Central memory CD8-positive, alpha-beta T cell (primary cell): ENCODE data around the gene TNFRSF25.
"Not testable (repeated sequence)": the region's sequence is repeated elsewhere in the genome, so short reads cannot be mapped to it uniquely, and the experiment has no call there.

Experiments used
- ATAC-seq: fragments of 150-1000 bp; cut with Tn5 transposase; replicated peaks from 2 replicates; pipeline ENCODE4 v1.10.0; 2022; ENCODE audit warnings: mild to moderate bottlenecking, moderate FRiP score, moderate number of reproducible peaks; ENCODE audit not compliant: poor library complexity, severe bottlenecking; ENCODE audit errors: extremely low read depth
- DNase-seq, 2 donors: peaks; one replicate each; pipeline ENCODE4 v3.0.0; 2021; ENCODE audit warnings: low spot score in 2 of 2
- H3K27ac Mint-ChIP-seq: one replicate; pipeline ENCODE4 v1.8.0; 2022; ENCODE audit warnings: low read depth, mild to moderate bottlenecking, moderate library complexity, mixed read lengths
- H3K27me3 Mint-ChIP-seq: one replicate; pipeline ENCODE4 v1.8.0; 2022; ENCODE audit warnings: mixed read lengths
- H3K36me3 Mint-ChIP-seq: one replicate; pipeline ENCODE4 v1.8.0; 2022; ENCODE audit warnings: mild to moderate bottlenecking, moderate library complexity, mixed read lengths; ENCODE audit not compliant: insufficient read depth
- H3K4me1 Mint-ChIP-seq: one replicate; pipeline ENCODE4 v1.8.0; 2022; ENCODE audit warnings: mixed read lengths
- H3K4me3 Mint-ChIP-seq: one replicate; pipeline ENCODE4 v1.8.0; 2022; ENCODE audit warnings: mild to moderate bottlenecking, moderate library complexity, mixed read lengths
- H3K9me3 Mint-ChIP-seq: one replicate; pipeline ENCODE4 v1.8.0; 2022; ENCODE audit warnings: mixed read lengths

The TNFRSF25 gene

GRCh38 chr1:6497867-6498575, 32.0 kb upstream of the TNFRSF25 start:
- no peaks in the 10 kb centered on the region for H3K9me3 Mint-ChIP-seq
- no peak overlapping the region for H3K27ac Mint-ChIP-seq
- peaks cover 11% of the 10 kb centered on the region for H3K4me1 Mint-ChIP-seq
- peak overlapping the region; percentile 73 for H3K4me3 Mint-ChIP-seq
- H3K36me3 Mint-ChIP-seq, result no peaks in the 10 kb centered on the region
- ATAC-seq, result no peak
- DNase-seq, result no peak
- H3K27me3 Mint-ChIP-seq, result peaks cover 26% of the 10 kb centered on the region

- ATAC-seq (peak; percentile 30), DNase-seq (no peak)
These were observed 31.4 kb upstream of the TNFRSF25 start for GRCh38 chr1:6497215-6497866.

GRCh38 chr1:6496890-6497214, 30.9 kb upstream of the TNFRSF25 start:
- DNase-seq (no peak), ATAC-seq (no peak)
- H3K27ac Mint-ChIP-seq, result no peak overlapping the region
- H3K27me3 Mint-ChIP-seq, result peaks cover 30% of the 10 kb centered on the region
- peak overlapping the region; percentile 59 for H3K4me3 Mint-ChIP-seq
- no peaks in the 10 kb centered on the region for H3K36me3 Mint-ChIP-seq
- H3K4me1 Mint-ChIP-seq, result peaks cover 12% of the 10 kb centered on the region
- no peaks in the 10 kb centered on the region for H3K9me3 Mint-ChIP-seq

More at GRCh38 chr1:6497215-6497866, 31.4 kb upstream of the TNFRSF25 start:
- peak overlapping the region; percentile 73 for H3K4me3 Mint-ChIP-seq
- H3K4me1 Mint-ChIP-seq, result peaks cover 11% of the 10 kb centered on the region
- no peaks in the 10 kb centered on the region for H3K36me3 Mint-ChIP-seq
- no peak overlapping the region for H3K27ac Mint-ChIP-seq
- H3K9me3 Mint-ChIP-seq, result no peaks in the 10 kb centered on the region
- H3K27me3 Mint-ChIP-seq, result peaks cover 26% of the 10 kb centered on the region

GRCh38 chr1:6496365-6496721, 30.4 kb upstream of the TNFRSF25 start:
- no peak overlapping the region for H3K27ac Mint-ChIP-seq
- ATAC-seq (no peak), DNase-seq (no peak)
- no peaks in the 10 kb centered on the region for H3K36me3 Mint-ChIP-seq
- H3K4me3 Mint-ChIP-seq, result peak overlapping the region; percentile 59
- H3K4me1 Mint-ChIP-seq, result peaks cover 17% of the 10 kb centered on the region
- H3K9me3 Mint-ChIP-seq, result no peaks in the 10 kb centered on the region
- peaks cover 30% of the 10 kb centered on the region for H3K27me3 Mint-ChIP-seq

GRCh38 chr1:6495540-6496364, 29.8 kb upstream of the TNFRSF25 start:
- Mint-ChIP-seq H3K27ac (no peak overlapping the region), H3K27me3 (peaks cover 27% of the 10 kb centered on the region), H3K4me3 (peak overlapping the region; percentile 59), H3K36me3 (no peaks in the 10 kb centered on the region), H3K9me3 (no peaks in the 10 kb centered on the region), H3K4me1 (peaks cover 20% of the 10 kb centered on the region)
- ATAC-seq (no peak), DNase-seq (no peak)

GRCh38 chr1:6495041-6495441, 29.1 kb upstream of the TNFRSF25 start:
- H3K27ac Mint-ChIP-seq, result no peak overlapping the region
- H3K9me3 Mint-ChIP-seq, result no peaks in the 10 kb centered on the region
- H3K36me3 Mint-ChIP-seq, result no peaks in the 10 kb centered on the region
- H3K4me3 Mint-ChIP-seq, result no peak overlapping the region
- peaks cover 20% of the 10 kb centered on the region for H3K27me3 Mint-ChIP-seq
- no peak for ATAC-seq
- no peak for DNase-seq
- H3K4me1 Mint-ChIP-seq, result peaks cover 23% of the 10 kb centered on the region

GRCh38 chr1:6494627-6495026, 28.7 kb upstream of the TNFRSF25 start:
- H3K27me3 Mint-ChIP-seq, result peaks cover 19% of the 10 kb centered on the region
- no peak overlapping the region for H3K27ac Mint-ChIP-seq
- H3K4me3 Mint-ChIP-seq, result no peak overlapping the region
- DNase-seq, result no peak
- no peaks in the 10 kb centered on the region for H3K36me3 Mint-ChIP-seq
- ATAC-seq, result no peak
- no peaks in the 10 kb centered on the region for H3K9me3 Mint-ChIP-seq
- peaks cover 26% of the 10 kb centered on the region for H3K4me1 Mint-ChIP-seq

- H3K36me3 Mint-ChIP-seq, ATAC-seq, H3K9me3 Mint-ChIP-seq, H3K4me3 Mint-ChIP-seq, H3K27ac Mint-ChIP-seq, DNase-seq: not testable (repeated sequence)
- H3K27me3 Mint-ChIP-seq, result peaks cover 19% of the 10 kb centered on the region
- peaks cover 26% of the 10 kb centered on the region for H3K4me1 Mint-ChIP-seq
These were observed 27.9 kb upstream of the TNFRSF25 start for GRCh38 chr1:6493834-6494223.

GRCh38 chr1:6491966-6492365, 26.0 kb upstream of the TNFRSF25 start:
- Mint-ChIP-seq H3K27ac (no peak overlapping the region), H3K4me1 (peaks cover 20% of the 10 kb centered on the region), H3K4me3 (peak overlapping the region; percentile 51), H3K27me3 (peaks cover 23% of the 10 kb centered on the region), H3K9me3 (no peaks in the 10 kb centered on the region), H3K36me3 (no peaks in the 10 kb centered on the region)
- DNase-seq, result no peak
- no peak for ATAC-seq

GRCh38 chr1:6491480-6491962, 25.5 kb upstream of the TNFRSF25 start, which contains the start of gene PLEKHG5:
Gene PLEKHG5 (minus strand): TSS chr1:6491667. CDS start chr1:6477571, 14,096 bp downstream.
- Mint-ChIP-seq H3K4me3 (peak within 1 kb of the TSS; percentile 51), H3K9me3 (no peaks in the 10 kb centered on the region), H3K27me3 (peaks cover 27% of the 10 kb centered on the region)

GRCh38 chr1:6491081-6491449, 25.1 kb upstream of the TNFRSF25 start:
- Mint-ChIP-seq H3K27ac (no peak overlapping the region), H3K4me3 (peak overlapping the region; percentile 51), H3K9me3 (no peaks in the 10 kb centered on the region), H3K4me1 (peaks cover 26% of the 10 kb centered on the region), H3K36me3 (no peaks in the 10 kb centered on the region), H3K27me3 (peaks cover 32% of the 10 kb centered on the region)
- no peak for DNase-seq
- ATAC-seq, result no peak

More at GRCh38 chr1:6491480-6491962, 25.5 kb upstream of the TNFRSF25 start, which contains the start of gene PLEKHG5:
- DNase-seq, result no peak
- Mint-ChIP-seq H3K36me3 (no peaks in the 10 kb centered on the region), H3K27ac (no peak within 1 kb of the TSS), H3K4me1 (peaks cover 22% of the 10 kb centered on the region)
- ATAC-seq, result no peak

- Mint-ChIP-seq H3K27ac (no peak overlapping the region), H3K4me3 (peak overlapping the region; percentile 51), H3K27me3 (peaks cover 35% of the 10 kb centered on the region), H3K9me3 (no peaks in the 10 kb centered on the region), H3K36me3 (no peaks in the 10 kb centered on the region), H3K4me1 (peaks cover 22% of the 10 kb centered on the region)
- DNase-seq (no peak), ATAC-seq (peak; percentile 48)
These were observed 24.5 kb upstream of the TNFRSF25 start for GRCh38 chr1:6490181-6491080.
